ENCODE data around the gene DHRSX. TPM values are rescaled to one million over a fixed set of nuclear protein-coding genes. Genes with fewer than 3 reads are reported as not detected.

DHRSX gene
- total and polyA plus RNA-seq, 2 donors (not counting 3 experiments of a cell fraction or from before 2014, with no cell fraction given): 27.1 to 37.7 TPM

DNA sequence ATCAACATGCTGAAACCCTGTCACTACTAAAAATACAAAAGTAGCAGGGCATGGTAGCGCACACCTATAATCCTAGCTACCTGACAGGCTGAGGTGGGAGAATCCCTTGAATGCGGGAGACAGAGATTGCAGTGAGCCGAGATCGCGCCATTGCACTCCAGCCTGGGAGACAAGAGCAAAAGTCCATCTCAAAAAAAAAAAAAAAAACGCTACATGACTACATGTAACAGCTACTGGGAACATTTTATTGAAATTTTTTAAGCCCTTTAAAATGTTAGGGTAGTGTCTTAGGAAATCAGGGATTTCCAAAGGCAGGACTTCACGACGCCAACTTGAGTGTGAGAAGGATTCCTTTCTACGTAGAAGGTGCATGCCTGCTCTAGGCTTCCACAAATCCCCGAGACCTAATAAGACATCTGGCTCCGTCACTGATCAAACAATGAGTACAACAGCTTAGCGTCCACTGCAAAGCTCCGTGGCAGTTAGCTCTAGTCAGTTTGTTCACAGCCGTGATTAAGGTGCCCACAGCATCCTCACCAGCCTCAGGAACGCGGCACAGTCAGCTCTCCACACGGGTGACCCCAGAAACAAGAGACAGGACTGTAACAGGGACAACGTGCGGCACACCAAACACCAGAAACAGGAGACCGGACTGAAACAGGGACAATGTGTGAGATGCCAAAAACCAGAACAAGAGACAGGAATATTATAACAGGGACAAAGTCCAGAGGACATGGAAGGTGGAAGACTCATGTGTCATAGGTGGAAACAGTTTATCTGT, 33.7 kb downstream of the DHRSX start:
- dilution Hi-C loops (cut with MboI; ENCODE audit: extremely low pct_ligation_motif_present, low sequenced_read_pairs): no loop called here
- CTCF ChIA-PET: no interaction called here
- H3K9me1 ChIP-seq (replicated peaks; ENCODE audit: control insufficient read depth, extremely low read depth, insufficient read depth, low read length): no peaks in the 10 kb centered on the region
- H3K36me3 ChIP-seq (ENCODE audit: control insufficient read depth in 2 of 2, extremely low read depth in 1 of 2, insufficient read depth in 2 of 2, low read length in 2 of 2): no peaks in the 10 kb centered on the region
- POLR2A ChIA-PET: no interaction called here
- H3K4me1 ChIP-seq (ENCODE audit: control insufficient read depth, extremely low read depth, insufficient read depth, low read length): no peaks in the 10 kb centered on the region
- BruUV-seq (replicated peaks): no TSS peak
- H3K27me3 ChIP-seq (ENCODE audit: control insufficient read depth in 2 of 2, insufficient read depth in 2 of 2, low read length in 2 of 2): no peaks in the 10 kb centered on the region
- H4K20me1 ChIP-seq (replicated peaks; ENCODE audit: control insufficient read depth, extremely low read depth, insufficient read depth, low read length): no peaks in the 10 kb centered on the region
- DNase-seq (ENCODE audit: low read depth, low spot score) (no peak), FAIRE-seq (no peak)
- H3K27ac ChIP-seq (ENCODE audit: insufficient read depth, low read depth, low read length): no peak overlapping the region
- H3K9me3 ChIP-seq (replicated peaks; ENCODE audit: control insufficient read depth, insufficient read depth, low read length): no peaks in the 10 kb centered on the region
- no peak overlapping the region for H2AFZ ChIP-seq (ENCODE audit: low read depth, low read length)
- no peak overlapping the region for H3K9ac ChIP-seq (replicated peaks; ENCODE audit: extremely low read depth, insufficient read depth, low read length)
- no peak overlapping the region for H3K4me3 ChIP-seq (replicated peaks in 1 of 3; ENCODE audit: insufficient read depth in 1 of 3, low read depth in 1 of 3, low read length in 3 of 3)
- H3K79me2 ChIP-seq (ENCODE audit: control insufficient read depth, insufficient read depth, low read length): peaks cover 2% of the 10 kb centered on the region
- intact Hi-C loops (cut with micrococcal nuclease): no loop called here
- TF ChIP-seq JUN (IDR thresholded peaks at IDR 0.05; ENCODE audit: borderline replicate concordance, insufficient read depth, insufficient read length, low read depth): no peak
- no peak for TF ChIP-seq FOS (IDR thresholded peaks at IDR 0.05; ENCODE audit: borderline replicate concordance, insufficient read depth, low read length)
- TF ChIP-seq GATA2 (IDR thresholded peaks at IDR 0.05; ENCODE audit: insufficient read depth, insufficient read length, low read depth, low read length): no peak
- TF ChIP-seq POLR2AphosphoS5 (IDR thresholded peaks at IDR 0.05; ENCODE audit: insufficient read depth, low read depth, low read length): no peak
- TF ChIP-seq, protein P1, sequence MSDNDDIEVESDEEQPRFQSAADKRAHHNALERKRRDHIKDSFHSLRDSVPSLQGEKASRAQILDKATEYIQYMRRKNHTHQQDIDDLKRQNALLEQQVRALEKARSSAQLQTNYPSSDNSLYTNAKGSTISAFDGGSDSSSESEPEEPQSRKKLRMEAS (IDR thresholded peaks at IDR 0.05; ENCODE audit: insufficient read depth, insufficient read length): no peak
- TF ChIP-seq POLR2A (IDR thresholded peaks at IDR 0.05; ENCODE audit: low read depth, low read length): no peak
- TF ChIP-seq, protein P2, sequence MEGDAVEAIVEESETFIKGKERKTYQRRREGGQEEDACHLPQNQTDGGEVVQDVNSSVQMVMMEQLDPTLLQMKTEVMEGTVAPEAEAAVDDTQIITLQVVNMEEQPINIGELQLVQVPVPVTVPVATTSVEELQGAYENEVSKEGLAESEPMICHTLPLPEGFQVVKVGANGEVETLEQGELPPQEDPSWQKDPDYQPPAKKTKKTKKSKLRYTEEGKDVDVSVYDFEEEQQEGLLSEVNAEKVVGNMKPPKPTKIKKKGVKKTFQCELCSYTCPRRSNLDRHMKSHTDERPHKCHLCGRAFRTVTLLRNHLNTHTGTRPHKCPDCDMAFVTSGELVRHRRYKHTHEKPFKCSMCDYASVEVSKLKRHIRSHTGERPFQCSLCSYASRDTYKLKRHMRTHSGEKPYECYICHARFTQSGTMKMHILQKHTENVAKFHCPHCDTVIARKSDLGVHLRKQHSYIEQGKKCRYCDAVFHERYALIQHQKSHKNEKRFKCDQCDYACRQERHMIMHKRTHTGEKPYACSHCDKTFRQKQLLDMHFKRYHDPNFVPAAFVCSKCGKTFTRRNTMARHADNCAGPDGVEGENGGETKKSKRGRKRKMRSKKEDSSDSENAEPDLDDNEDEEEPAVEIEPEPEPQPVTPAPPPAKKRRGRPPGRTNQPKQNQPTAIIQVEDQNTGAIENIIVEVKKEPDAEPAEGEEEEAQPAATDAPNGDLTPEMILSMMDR (IDR thresholded peaks at IDR 0.05; ENCODE audit: extremely low read depth in 1 of 2, insufficient read depth in 1 of 2, low read depth in 1 of 2, low read length in 2 of 2): no peak
- TF ChIP-seq MYC (IDR thresholded peaks at IDR 0.05; ENCODE audit: low read depth, low read length): no peak
- no peak for TF ChIP-seq EZH2 (IDR thresholded peaks at IDR 0.05; ENCODE audit: borderline replicate concordance, low read depth, low read length, severe bottlenecking)
- H3K4me2 ChIP-seq (ENCODE audit: insufficient read depth, low read length): no peak overlapping the region

All from endothelial cell of umbilical vein (primary cell).